HepG2 (cell line): Measurements from ENCODE around the gene ZMYND8. TPM values are rescaled to one million over a fixed set of nuclear protein-coding genes. Genes with fewer than 3 reads are reported as not detected.

Experiments
- HIVEP1 ChIP-seq: sonication (generic); formaldehyde crosslinking; IDR thresholded peaks from 2 replicates; pipeline ENCODE4 v1.4.0; 2020; ENCODE audit warnings: mild to moderate bottlenecking, missing genetic modification reagents
- HNF4G ChIP-seq, 2 experiments: sonication (generic) in 1 of 2; formaldehyde crosslinking in 1 of 2; IDR thresholded peaks; 2 replicates each; pipeline versions ENCODE4 v1.4.0 to v1.6.1; 2011 to 2020; ENCODE audit warnings: borderline replicate concordance in 2 of 2, low read depth in 2 of 2, mild to moderate bottlenecking in 2 of 2, low read length in 1 of 2, missing genetic modification reagents in 1 of 2, moderate library complexity in 1 of 2
- REXO4 ChIP-seq: sonication (generic); formaldehyde crosslinking; IDR thresholded peaks from 2 replicates; pipeline ENCODE4 v1.8.0; 2022; ENCODE audit warnings: missing genetic modification reagents, mild to moderate bottlenecking, borderline replicate concordance
- TMF1 ChIP-seq: sonication (generic); formaldehyde crosslinking; IDR thresholded peaks from 2 replicates; pipeline ENCODE4 v1.8.1; 2022; ENCODE audit warnings: low read depth, missing genetic modification reagents
- ZNF124 ChIP-seq: sonication (generic); formaldehyde crosslinking; IDR thresholded peaks from 2 replicates; pipeline ENCODE4 v1.4.0; 2020; ENCODE audit warnings: missing genetic modification reagents
- ZNF816 ChIP-seq: sonication (generic); formaldehyde crosslinking; IDR thresholded peaks from 2 replicates; pipeline ENCODE4 v1.8.0; 2022; ENCODE audit warnings: missing genetic modification reagents, mild to moderate bottlenecking, borderline replicate concordance
- polyA plus RNA-seq, 8 experiments: library from polyadenylated mRNA; depleted of rRNA in 3 of 8; stranded (reverse) in 7 of 8; unstranded in 1 of 8; fragments of >200 nt; fragmentation: Illumina TruSeq in 4 of 8; extraction: Trizol in 4 of 8; gene quantifications; 2 replicates each; pipeline versions ENCODE4 v1.2.1 to v1.2.3, GENCODE V29; 2011 to 2016; ENCODE audit warnings: low read depth in 4 of 8, missing spikeins in 1 of 8, mixed read lengths in 1 of 8; ENCODE audit not compliant: insufficient read depth in 1 of 8
- total RNA-seq, 5 experiments: library from RNA; depleted of rRNA; stranded (reverse); fragments of >200 nt; fragmentation: Illumina TruSeq; extraction: Trizol; gene quantifications; 2 replicates each; pipeline ENCODE4 v1.2.3, GENCODE V29; 2016; ENCODE audit warnings: low read depth in 1 of 5
- TF ChIP-seq, protein P1 (sequence below): sonication (generic); formaldehyde crosslinking; IDR thresholded peaks from 2 replicates; pipeline ENCODE4 v1.4.0; 2020; ENCODE audit warnings: missing genetic modification reagents, borderline replicate concordance
- TF ChIP-seq, protein P2 (sequence below): IDR thresholded peaks from 2 replicates; pipeline ENCODE4 v1.6.1; 2016; ENCODE audit warnings: missing genetic modification reagents, missing compliant biosample characterization

The ZMYND8 gene
- total and polyA plus RNA-seq, 2 of the 13 experiments (the other 11 are each of a cell fraction or from before 2014, with no cell fraction given): 53.9 to 84.7 TPM

DNA sequence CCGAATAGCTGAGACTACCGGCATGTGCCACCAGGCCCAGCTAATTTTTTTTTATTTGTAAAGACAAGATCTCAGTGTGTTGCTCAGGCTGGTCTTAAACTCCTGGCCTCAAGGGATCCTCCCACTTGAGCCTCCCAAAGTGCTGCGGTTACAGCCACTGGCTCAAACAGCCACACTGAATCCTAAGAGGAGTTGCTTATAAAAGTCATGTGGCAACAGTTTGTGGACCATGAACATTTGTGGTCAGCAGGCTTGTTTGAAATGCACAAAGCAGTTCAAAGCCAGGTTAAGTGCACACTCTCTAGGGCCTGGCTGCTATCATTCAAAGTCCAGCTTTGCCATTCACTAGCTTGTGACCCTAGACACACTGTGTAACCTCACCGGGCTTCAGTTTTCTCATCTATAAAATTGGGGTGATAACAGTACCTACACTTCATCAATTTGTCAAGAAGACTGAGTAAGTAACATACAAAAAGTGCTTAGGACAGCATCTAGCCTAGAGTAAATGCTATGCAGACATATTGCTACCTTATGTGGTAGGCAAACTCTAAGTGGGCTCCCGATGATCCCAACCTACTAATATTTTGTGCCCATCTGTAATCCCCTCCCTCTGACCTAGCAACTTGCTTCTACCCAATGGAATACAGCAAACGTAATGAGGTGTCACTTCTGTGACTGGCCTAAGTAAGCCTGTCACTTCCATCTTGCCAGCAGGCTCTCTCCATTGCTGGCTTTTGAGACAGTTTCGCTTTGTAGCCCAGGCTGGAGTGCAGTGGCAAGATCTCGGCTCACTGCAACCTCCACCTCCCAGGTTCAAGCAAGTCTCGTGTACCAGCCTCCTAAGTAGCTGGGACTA, 122.9 kb downstream of the ZMYND8 start (continued):
- TF ChIP-seq, protein P1, sequence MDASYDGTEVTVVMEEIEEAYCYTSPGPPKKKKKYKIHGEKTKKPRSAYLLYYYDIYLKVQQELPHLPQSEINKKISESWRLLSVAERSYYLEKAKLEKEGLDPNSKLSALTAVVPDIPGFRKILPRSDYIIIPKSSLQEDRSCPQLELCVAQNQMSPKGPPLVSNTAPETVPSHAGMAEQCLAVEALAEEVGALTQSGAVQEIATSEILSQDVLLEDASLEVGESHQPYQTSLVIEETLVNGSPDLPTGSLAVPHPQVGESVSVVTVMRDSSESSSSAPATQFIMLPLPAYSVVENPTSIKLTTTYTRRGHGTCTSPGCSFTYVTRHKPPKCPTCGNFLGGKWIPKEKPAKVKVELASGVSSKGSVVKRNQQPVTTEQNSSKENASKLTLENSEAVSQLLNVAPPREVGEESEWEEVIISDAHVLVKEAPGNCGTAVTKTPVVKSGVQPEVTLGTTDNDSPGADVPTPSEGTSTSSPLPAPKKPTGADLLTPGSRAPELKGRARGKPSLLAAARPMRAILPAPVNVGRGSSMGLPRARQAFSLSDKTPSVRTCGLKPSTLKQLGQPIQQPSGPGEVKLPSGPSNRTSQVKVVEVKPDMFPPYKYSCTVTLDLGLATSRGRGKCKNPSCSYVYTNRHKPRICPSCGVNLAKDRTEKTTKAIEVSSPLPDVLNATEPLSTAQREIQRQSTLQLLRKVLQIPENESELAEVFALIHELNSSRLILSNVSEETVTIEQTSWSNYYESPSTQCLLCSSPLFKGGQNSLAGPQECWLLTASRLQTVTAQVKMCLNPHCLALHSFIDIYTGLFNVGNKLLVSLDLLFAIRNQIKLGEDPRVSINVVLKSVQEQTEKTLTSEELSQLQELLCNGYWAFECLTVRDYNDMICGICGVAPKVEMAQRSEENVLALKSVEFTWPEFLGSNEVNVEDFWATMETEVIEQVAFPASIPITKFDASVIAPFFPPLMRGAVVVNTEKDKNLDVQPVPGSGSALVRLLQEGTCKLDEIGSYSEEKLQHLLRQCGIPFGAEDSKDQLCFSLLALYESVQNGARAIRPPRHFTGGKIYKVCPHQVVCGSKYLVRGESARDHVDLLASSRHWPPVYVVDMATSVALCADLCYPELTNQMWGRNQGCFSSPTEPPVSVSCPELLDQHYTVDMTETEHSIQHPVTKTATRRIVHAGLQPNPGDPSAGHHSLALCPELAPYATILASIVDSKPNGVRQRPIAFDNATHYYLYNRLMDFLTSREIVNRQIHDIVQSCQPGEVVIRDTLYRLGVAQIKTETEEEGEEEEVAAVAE (CRISPR knock-in tag): peak; percentile 53; the same call in 1 of the 2 replicates
- no peak for TF ChIP-seq REXO4 (CRISPR knock-in tag)
- no peak for TF ChIP-seq ZNF816 (CRISPR knock-in tag)
- no peak for TF ChIP-seq HIVEP1 (CRISPR knock-in tag)
- TF ChIP-seq ZNF124 (CRISPR knock-in tag): peak; percentile 78; the same call in 1 of the 2 replicates
- TF ChIP-seq TMF1 (CRISPR knock-in tag): peak; percentile 43; the same call in 1 of the 2 replicates
- TF ChIP-seq, protein P2, sequence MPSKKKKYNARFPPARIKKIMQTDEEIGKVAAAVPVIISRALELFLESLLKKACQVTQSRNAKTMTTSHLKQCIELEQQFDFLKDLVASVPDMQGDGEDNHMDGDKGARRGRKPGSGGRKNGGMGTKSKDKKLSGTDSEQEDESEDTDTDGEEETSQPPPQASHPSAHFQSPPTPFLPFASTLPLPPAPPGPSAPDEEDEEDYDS (CRISPR knock-in tag): peak; percentile 60; the same call in 1 of the 2 replicates
- peak; percentile 99 for TF ChIP-seq HNF4G (IDR thresholded peaks at IDR 0.05; ENCODE audit: borderline replicate concordance, low read depth, low read length)
- peak; percentile 86; the same call in 1 of the 2 replicates for TF ChIP-seq HNF4G (CRISPR knock-in tag; IDR thresholded peaks at IDR 0.05; ENCODE audit: borderline replicate concordance, low read depth)
- TF ChIP-seq, all 625 proteins: peak for 273
